Adrenal gland (tissue), 12 donors: Measurements from ENCODE around the gene SNAI3. TPM values are rescaled to one million over a fixed set of nuclear protein-coding genes. Genes with fewer than 3 reads are reported as not detected.
A peak's percentile ranks its signal among the peaks of the same experiment; 100 is the strongest.

ENCODE experiments used
- DNase-seq, 7 donors: peaks; one replicate each; pipeline ENCODE4 v3.0.0-alpha.2; 2019 to 2020
- H3K27ac ChIP-seq, 5 donors: fragments of 200-600 bp; sonication (generic) in 4 of 5; 1 replicate in 3 of 5; 2 replicates in 2 of 5; pipeline versions ENCODE4 v1.5.1 to v1.8.0; 2016 to 2020; ENCODE audit warnings: mild to moderate bottlenecking in 1 of 5
- H3K27me3 ChIP-seq: fragments of 200-600 bp; 2 replicates; pipeline ENCODE4 v1.8.0; 2021
- H3K36me3 ChIP-seq, 2 donors: fragments of 200-600 bp; replicated peaks in 1 of 2; 1 replicate in 1 of 2; 2 replicates in 1 of 2; pipeline versions ENCODE4 v1.5.1 to v1.8.0; 2018 to 2022
- H3K4me1 ChIP-seq, 2 donors: fragments of 200-600 bp; replicated peaks in 1 of 2; 1 replicate in 1 of 2; 2 replicates in 1 of 2; pipeline versions ENCODE4 v1.5.1 to v1.8.0; 2018 to 2021
- H3K4me3 ChIP-seq, 4 donors: fragments of 200-600 bp; sonication (generic) in 3 of 4; one replicate each; pipeline ENCODE4 v1.5.1; 2016 to 2018
- H3K9me3 ChIP-seq, 3 donors: fragments of 200-600 bp; sonication (generic) in 1 of 3; replicated peaks in 1 of 3; 1 replicate in 2 of 3; 2 replicates in 1 of 3; pipeline versions ENCODE4 v1.5.1 to v1.8.0; 2016 to 2021
- CTCF ChIP-seq, 6 experiments: fragments of 450-650 bp in 4 of 6; fragments of 200-600 bp in 2 of 6; sonication (generic) in 1 of 6; IDR thresholded peaks; 1 replicate in 5 of 6; 2 replicates in 1 of 6; pipeline versions ENCODE4 v1.5.1 to v1.8.0; 2016 to 2021; ENCODE audit warnings: antibody characterized with exemption in 6 of 6, mild to moderate bottlenecking in 2 of 6, moderate library complexity in 1 of 6
- POLR2A ChIP-seq, 2 donors: fragments of 450-650 bp; IDR thresholded peaks; one replicate each; pipeline ENCODE4 v1.6.1; 2017; ENCODE audit warnings: antibody characterized with exemption in 2 of 2, mild to moderate bottlenecking in 2 of 2, moderate library complexity in 1 of 2
- WGBS, 4 donors: extraction: QIAGEN DNeasy Blood & Tissue Kit in 2 of 4; methylation state at CpG; one replicate each; pipeline versions ENCODE4 v1.1.5 to v1.1.7; 2013 to 2017; 5-methylcytosine and 5-hydroxymethylcytosine counted together
- intact Hi-C, 2 donors: fragments of 100-400 bp; cut with DNase I; formaldehyde crosslinking; loops; one replicate each; pipeline versions ENCODE4 v1.14.1 to v1.15.0; 2022 to 2023
- polyA plus RNA-seq, 3 donors: library from polyadenylated mRNA; stranded (reverse); fragments of 200-250 nt in 2 of 3; fragments of 350-450 nt in 1 of 3; fragmentation: Illumina TruSeq in 1 of 3; extraction: RNeasy Lipid Tissue Mini Kit (QIAGEN cat#74804) in 1 of 3; gene quantifications; one replicate each; pipeline ENCODE4 v1.2.3, GENCODE V29; 2013 to 2014
- total RNA-seq, 9 donors: library from RNA; depleted of rRNA in 4 of 9; stranded (reverse); fragments of >200 nt in 4 of 9; fragments of 120-200 nt in 1 of 9; fragmentation: NEBNext Ultra II Directional in 1 of 9; extraction: Animal tissue kit (Norgen Biotek cat#: 25700) in 1 of 9; gene quantifications; one replicate each; pipeline versions ENCODE4 v1.1.0 to v1.2.4, GENCODE V29; 2013 to 2023
- donor health status: healthy with polysubstance abuse.
- donor health status: Bipolar disorder and iron deficiency.
- donor health status: DM: yes; HTN: yes; CAD: no.
- donor health status: DM: no; HTN: no; CAD: no.
- donor health status: DM: no; HTN: no; CAD: no.
- donor health status: DM: yes; HTN: yes; CAD: no.

SNAI3 gene
- total and polyA plus RNA-seq, 12 donors: 0.06 to 2.1 (median 0.51) TPM; not detected in 2

GRCh38 chr16:88650749-88651275 is 35.5 kb downstream of the SNAI3 start, which contains the start of gene CYBA:
TSS of gene CYBA (minus strand) at chr16:88651053. CDS start at chr16:88651013, 40 bp downstream.
- TF ChIP-seq POLR2A (IDR thresholded peaks at IDR 0.05) (peak; percentile 14 to 25), CTCF (IDR thresholded peaks at IDR 0.05) (no peak)
- H3K4me3 ChIP-seq: peak within 1 kb of the TSS in 2 of 4 donors; percentile 30 to 69
- peaks cover 0 to 12% of the 10 kb centered on the region in 2 donors for H3K36me3 ChIP-seq
- 5 to 11% (median 7%) methylated on average over 4 to 41 of the region's 41 CpGs for WGBS, 4 donors
- H3K9me3 ChIP-seq: no peaks in the 10 kb centered on the region
- DNase-seq: peak; percentile 57 to 80 (median 60)
- intact Hi-C loops: no loop called here
- H3K27ac ChIP-seq: peak within 1 kb of the TSS in 4 of 5 donors; percentile 52 to 90 (median 66)
- no peaks in the 10 kb centered on the region for H3K27me3 ChIP-seq
- peaks cover 0 to 12% of the 10 kb centered on the region in 2 donors for H3K4me1 ChIP-seq

DNA sequence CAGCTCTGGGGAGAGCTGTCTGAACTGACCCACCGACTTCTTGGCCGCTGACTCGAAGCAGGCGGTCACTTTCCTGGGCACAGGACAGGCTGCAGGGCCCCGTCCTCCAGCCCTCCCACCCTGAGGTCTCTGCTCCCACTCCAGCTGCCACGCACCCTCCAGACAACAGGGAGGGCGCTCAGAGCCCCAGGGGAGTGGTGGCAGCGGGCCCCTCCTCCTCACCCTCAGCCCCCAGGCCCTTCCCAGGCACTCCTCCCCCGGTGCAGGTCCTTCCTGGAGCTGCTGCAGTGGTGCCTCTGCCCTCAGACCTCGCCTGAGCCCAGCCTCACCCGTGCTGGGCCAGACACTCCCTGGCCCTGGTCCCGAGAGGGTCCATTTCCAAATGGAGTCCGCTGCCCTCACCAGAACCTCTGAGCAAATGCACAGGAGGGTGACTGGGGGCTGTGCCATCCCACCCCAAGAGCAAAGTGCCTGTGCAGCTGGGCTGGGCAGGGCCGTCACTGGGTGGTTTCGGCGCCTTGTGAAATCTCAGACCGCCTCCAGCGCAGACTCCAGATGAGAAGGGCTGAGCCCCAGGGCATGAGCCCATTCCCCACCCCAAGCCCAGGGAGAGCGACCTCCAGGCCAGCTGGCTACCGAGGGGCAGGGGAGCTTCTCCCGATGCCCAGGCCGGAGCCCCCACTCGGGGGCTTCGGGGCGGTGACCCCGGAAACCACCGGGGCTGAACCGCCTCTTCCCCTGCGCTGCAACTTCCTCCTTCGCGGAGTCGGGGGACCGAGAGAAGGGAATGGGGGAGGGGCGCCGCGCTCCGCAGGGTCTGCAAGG is 36.2 kb downstream of the SNAI3 start:
- H3K27me3 ChIP-seq: no peaks in the 10 kb centered on the region
- H3K4me1 ChIP-seq: peaks cover 0 to 12% of the 10 kb centered on the region in 2 donors
- TF ChIP-seq POLR2A (IDR thresholded peaks at IDR 0.05) (no peak), CTCF (IDR thresholded peaks at IDR 0.05) (no peak)
- H3K4me3 ChIP-seq: peak overlapping the region in 2 of 4 donors; percentile 30 to 69
- peak overlapping the region in 4 of 5 donors; percentile 52 to 90 (median 66) for H3K27ac ChIP-seq
- DNase-seq: peak in 2 of 7 donors; percentile 44 to 61
- intact Hi-C loops: no loop called here
- 23 to 43% (median 32%) methylated on average over 12 to 37 of the region's 37 CpGs for WGBS, 4 donors
- H3K36me3 ChIP-seq: peaks cover 0 to 6% of the 10 kb centered on the region in 2 donors
- H3K9me3 ChIP-seq: no peaks in the 10 kb centered on the region

DNA sequence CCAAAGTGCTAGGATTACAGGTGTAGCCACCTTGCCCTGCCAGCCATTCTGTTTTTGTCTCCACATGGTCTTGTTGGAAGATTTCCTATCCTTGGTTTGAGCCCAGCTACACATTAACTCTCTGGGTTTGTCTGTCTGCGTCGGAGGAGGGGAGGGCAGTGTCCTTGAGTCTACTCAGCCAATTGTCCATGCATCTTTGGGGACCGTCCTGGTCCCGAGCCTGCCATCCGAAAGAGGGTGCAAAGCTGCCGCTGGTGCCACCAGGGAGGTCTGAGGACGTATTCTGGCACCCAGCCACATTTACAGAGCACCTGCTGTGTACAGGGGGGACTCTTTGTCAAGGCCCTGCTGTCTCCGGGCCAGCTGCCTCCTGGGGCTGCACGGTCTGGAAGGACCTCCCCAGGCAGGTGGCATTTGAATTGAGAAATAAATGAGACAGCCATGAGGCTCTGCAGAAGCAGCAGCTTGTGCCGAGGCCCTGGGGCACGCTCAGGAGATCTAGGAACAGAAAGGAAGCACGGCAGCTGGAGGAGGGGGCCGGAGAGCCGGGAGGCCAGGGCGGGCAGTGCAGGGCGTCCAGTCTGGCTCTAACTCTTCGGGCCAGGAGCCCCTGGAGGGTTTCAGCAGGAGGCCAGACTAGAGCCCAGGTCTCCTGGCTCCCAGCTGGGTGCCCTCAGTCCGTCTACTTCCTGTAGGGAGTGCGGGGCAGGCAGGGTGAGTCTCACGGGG is 36.9 kb downstream of the SNAI3 start:
- no peak for TF ChIP-seq CTCF (IDR thresholded peaks at IDR 0.05)
- TF ChIP-seq POLR2A (IDR thresholded peaks at IDR 0.05): no peak
- WGBS, 4 donors: 57 to 71% (median 65%) methylated on average over 14 to 20 of the region's 20 CpGs
- Histone ChIP-seq H3K36me3 (no peaks in the 10 kb centered on the region), H3K27ac (peak overlapping the region in 1 of 5 donors; percentile 90), H3K9me3 (no peaks in the 10 kb centered on the region), H3K4me3 (peak overlapping the region in 1 of 4 donors; percentile 69), H3K4me1 (peaks cover 0 to 12% of the 10 kb centered on the region in 2 donors), H3K27me3 (no peaks in the 10 kb centered on the region)
- DNase-seq: no peak
- intact Hi-C loops: no loop called here
